CD4-positive, alpha-beta memory T cell (primary cell): ENCODE data around the gene RAB1B. TPM values are rescaled to one million over a fixed set of nuclear protein-coding genes. Genes with fewer than 3 reads are reported as not detected.

Experiments
- CTCF ChIA-PET: fragments of 350-600 bp; sonication (Branson Sonifier 250); formaldehyde crosslinking; loops from one replicate; lab custom pipeline; 2021; ENCODE audit warnings: inconsistent platforms; ENCODE audit not compliant: partially characterized antibody; lab: Charles Lee
- POLR2A ChIA-PET: fragments of 350-600 bp; sonication (Branson Sonifier 250); formaldehyde crosslinking; loops from one replicate; lab custom pipeline; 2021; ENCODE audit not compliant: partially characterized antibody; lab: Charles Lee
- DNase-seq, 5 donors: peaks; one replicate each; pipeline versions ENCODE4 v3.0.0 to v3.0.0-alpha.2; 2020 to 2022; ENCODE audit warnings: mixed read lengths in 1 of 5
- H3K27ac ChIP-seq: one replicate; pipeline ENCODE4 v1.7.0; 2013; ENCODE audit warnings: low read depth, low read length
- H3K27me3 ChIP-seq: 2 replicates; pipeline ENCODE4 v1.7.0; 2013; ENCODE audit warnings: mild to moderate bottlenecking, low read length, moderate library complexity; ENCODE audit not compliant: insufficient read depth
- H3K36me3 ChIP-seq: 2 replicates; pipeline ENCODE4 v1.7.0; 2013; ENCODE audit warnings: mild to moderate bottlenecking, low read length, moderate library complexity; ENCODE audit not compliant: insufficient read depth
- H3K4me1 ChIP-seq: 2 replicates; pipeline ENCODE4 v1.7.0; 2013; ENCODE audit warnings: mild to moderate bottlenecking, low read length, moderate library complexity; ENCODE audit not compliant: insufficient read depth
- H3K4me3 ChIP-seq, 2 donors: one replicate each; pipeline ENCODE4 v1.7.0; 2013; ENCODE audit warnings: low read length in 2 of 2, mild to moderate bottlenecking in 1 of 2
- H3K9me3 ChIP-seq, 2 donors: one replicate each; pipeline ENCODE4 v1.7.0; 2013; ENCODE audit warnings: low read length in 2 of 2, control low read depth in 1 of 2; ENCODE audit not compliant: control insufficient read depth in 1 of 2
- H3K27ac Mint-ChIP-seq, 7 donors: one replicate each; pipeline ENCODE4 v1.8.0; 2020 to 2021; ENCODE audit warnings: mixed read lengths in 7 of 7, mild to moderate bottlenecking in 6 of 7, inconsistent platforms in 3 of 7, moderate library complexity in 3 of 7
- H3K27me3 Mint-ChIP-seq, 2 donors: one replicate each; pipeline ENCODE4 v1.8.0; 2020 to 2021; ENCODE audit warnings: mixed read lengths in 2 of 2
- H3K36me3 Mint-ChIP-seq, 2 donors: one replicate each; pipeline ENCODE4 v1.8.0; 2020 to 2021; ENCODE audit warnings: mixed read lengths in 2 of 2, inconsistent platforms in 1 of 2, mild to moderate bottlenecking in 1 of 2
- H3K4me1 Mint-ChIP-seq, 4 donors: one replicate each; pipeline ENCODE4 v1.8.0; 2020 to 2021; ENCODE audit warnings: mixed read lengths in 4 of 4, mild to moderate bottlenecking in 1 of 4
- H3K4me3 Mint-ChIP-seq, 8 donors: one replicate each; pipeline ENCODE4 v1.8.0; 2020 to 2021; ENCODE audit warnings: mixed read lengths in 8 of 8, mild to moderate bottlenecking in 7 of 8, moderate library complexity in 6 of 8, inconsistent platforms in 3 of 8
- H3K9me3 Mint-ChIP-seq, 8 donors: one replicate each; pipeline ENCODE4 v1.8.0; 2020 to 2021; ENCODE audit warnings: mixed read lengths in 8 of 8, mild to moderate bottlenecking in 5 of 8, inconsistent platforms in 3 of 8, moderate library complexity in 1 of 8
- intact Hi-C: fragments of 100-400 bp; cut with micrococcal nuclease; formaldehyde crosslinking; loops from one replicate; pipeline ENCODE4 v1.15.1; 2023
- polyA plus RNA-seq, 2 donors: library from polyadenylated mRNA; unstranded; fragments of 300-500 nt; fragmentation: Illumina TruSeq; gene quantifications; one replicate each; pipeline ENCODE4 v1.2.3, GENCODE V29; 2021
- total RNA-seq, 2 experiments: library from RNA; stranded (reverse); gene quantifications; one replicate each; pipeline ENCODE4 v1.2.3, GENCODE V29; 2021

The RAB1B gene
- total and polyA plus RNA-seq, 4 experiments from 2014 or later, result 9.7 to 79.4 (median 45.8) TPM

- Histone ChIP-seq H3K27me3 (no peaks in the 10 kb centered on the region), H3K9me3 (no peaks in the 10 kb centered on the region), H3K27ac (peak overlapping the region; percentile 62), H3K4me3 (peak overlapping the region; percentile 78 to 88), H3K4me1 (peaks cover 34% of the 10 kb centered on the region), H3K36me3 (no peaks in the 10 kb centered on the region)
- H3K27ac Mint-ChIP-seq, result peak overlapping the region; percentile 87 to 99 (median 98)
- DNase-seq, result peak in 1 of 5 donors; percentile 46
- intact Hi-C loops, result loop anchor here (2.0 to 5.0 kb wide), 2 partner anchors 125 to 364 kb away; partner anchors contain the start of genes MRPL11 and RBM4B
- H3K9me3 Mint-ChIP-seq, result no peaks in the 10 kb centered on the region
- H3K4me3 Mint-ChIP-seq, result peak overlapping the region; percentile 89 to 97 (median 94)
- POLR2A ChIA-PET, result interaction anchor here (1.0 to 4.4 kb wide), 13 partner anchors 8 to 1124 kb away, joined by 3 to 53 read pairs (median 10); partner anchors contain the start of genes B4GAT1, BRMS1, EHBP1L1 and PACS1
- peaks cover 10 to 31% (median 20%) of the 10 kb centered on the region in 4 donors for H3K4me1 Mint-ChIP-seq
- H3K27me3 Mint-ChIP-seq, result peaks cover 2% of the 10 kb centered on the region in 2 donors
- CTCF ChIA-PET, result interaction anchor here (1.2 to 4.7 kb wide), 8 partner anchors 8 to 90 kb away, joined by 3 to 110 read pairs (median 32); partner anchors contain the start of genes B4GAT1, BRMS1 and RIN1
- peaks cover 0 to 1% of the 10 kb centered on the region in 2 donors for H3K36me3 Mint-ChIP-seq
These were observed 45.1 kb downstream of the RAB1B start for GRCh38 chr11:66313321-66314185.

- Histone ChIP-seq H3K4me3 (no peak overlapping the region), H3K36me3 (no peaks in the 10 kb centered on the region), H3K4me1 (peaks cover 40% of the 10 kb centered on the region), H3K9me3 (no peaks in the 10 kb centered on the region), H3K27ac (no peak overlapping the region), H3K27me3 (no peaks in the 10 kb centered on the region)
- Mint-ChIP-seq H3K9me3 (peaks cover 0 to 4% (median 0%) of the 10 kb centered on the region in 8 donors), H3K27ac (peak overlapping the region; percentile 52 to 87 (median 80)), H3K4me3 (peak overlapping the region in 7 of 8 donors; percentile 24 to 64 (median 53)), H3K4me1 (peaks cover 14 to 37% (median 25%) of the 10 kb centered on the region in 4 donors), H3K36me3 (peaks cover 0 to 1% of the 10 kb centered on the region in 2 donors), H3K27me3 (peaks cover 2% of the 10 kb centered on the region in 2 donors)
- intact Hi-C loops, result loop anchor here (5.0 kb wide), 1 partner anchor 363 kb away; the partner anchor contains the start of gene RBM4B
- DNase-seq, result no peak
- ChIA-PET CTCF (no interaction called here), POLR2A (interaction anchor here (4.4 kb wide), 1 partner anchor 31 kb away, joined by 37 read pairs; the partner anchor contains the start of gene BRMS1)
These were observed 45.7 kb downstream of the RAB1B start for GRCh38 chr11:66314186-66314501.

- H3K27ac ChIP-seq, result no peak overlapping the region
- ChIA-PET POLR2A (interaction anchor here (4.4 kb wide), 1 partner anchor 30 kb away, joined by 37 read pairs; the partner anchor contains the start of gene BRMS1), CTCF (interaction anchor here (1.0 kb wide), 1 partner anchor 10 kb away, joined by 3 read pairs; no protein-coding TSS in a partner anchor)
- H3K27me3 Mint-ChIP-seq, result peaks cover 2% of the 10 kb centered on the region in 2 donors
- peaks cover 43% of the 10 kb centered on the region for H3K4me1 ChIP-seq
- intact Hi-C loops, result loop anchor here (5.0 kb wide), 1 partner anchor 362 kb away; the partner anchor contains the start of gene RBM4B
- peak overlapping the region in 1 of 8 donors; percentile 64 for H3K4me3 Mint-ChIP-seq
- peaks cover 0 to 6% (median 0%) of the 10 kb centered on the region in 8 donors for H3K9me3 Mint-ChIP-seq
- no peak overlapping the region for H3K4me3 ChIP-seq
- no peaks in the 10 kb centered on the region for H3K27me3 ChIP-seq
- peaks cover 14 to 43% (median 27%) of the 10 kb centered on the region in 4 donors for H3K4me1 Mint-ChIP-seq
- peaks cover 0 to 1% of the 10 kb centered on the region in 2 donors for H3K36me3 Mint-ChIP-seq
- H3K9me3 ChIP-seq, result no peaks in the 10 kb centered on the region
- peak overlapping the region in 5 of 7 donors; percentile 22 to 84 (median 60) for H3K27ac Mint-ChIP-seq
- DNase-seq, result no peak
- H3K36me3 ChIP-seq, result no peaks in the 10 kb centered on the region
These were observed 46.4 kb downstream of the RAB1B start for GRCh38 chr11:66314561-66315497.

DNA sequence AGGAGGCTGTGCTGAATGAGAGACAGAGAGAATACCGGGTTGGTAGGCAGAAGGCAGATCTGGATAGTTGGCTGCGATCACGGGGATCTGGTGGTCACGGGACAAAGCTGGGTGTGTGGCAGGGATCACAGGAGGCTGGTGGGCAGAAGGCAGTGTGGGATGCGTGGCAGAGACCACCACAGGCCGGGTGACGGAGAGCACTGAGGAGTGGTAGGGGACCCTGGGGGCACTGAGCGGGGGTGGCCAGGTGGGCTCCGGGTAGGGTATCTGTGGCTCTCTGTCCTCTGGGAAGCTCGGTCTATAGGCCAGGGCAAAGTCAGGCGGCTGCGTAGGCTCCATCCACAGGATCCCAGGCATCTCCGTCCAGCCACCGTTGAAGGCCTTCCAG lies 47.1 kb downstream of the RAB1B start:
- Histone ChIP-seq H3K4me3 (no peak overlapping the region), H3K27ac (no peak overlapping the region), H3K36me3 (no peaks in the 10 kb centered on the region), H3K9me3 (no peaks in the 10 kb centered on the region), H3K27me3 (no peaks in the 10 kb centered on the region), H3K4me1 (peaks cover 43% of the 10 kb centered on the region)
- peaks cover 14 to 46% (median 29%) of the 10 kb centered on the region in 4 donors for H3K4me1 Mint-ChIP-seq
- H3K36me3 Mint-ChIP-seq, result peaks cover 0 to 1% of the 10 kb centered on the region in 2 donors
- H3K27me3 Mint-ChIP-seq, result peaks cover 2% of the 10 kb centered on the region in 2 donors
- ChIA-PET CTCF (interaction anchor here (1.0 kb wide), 1 partner anchor 9 kb away, joined by 3 read pairs; no protein-coding TSS in a partner anchor), POLR2A (interaction anchor here (4.4 kb wide), 1 partner anchor 29 kb away, joined by 37 read pairs; the partner anchor contains the start of gene BRMS1)
- intact Hi-C loops, result no loop called here
- H3K27ac Mint-ChIP-seq, result peak overlapping the region in 3 of 7 donors; percentile 22 to 84 (median 83)
- H3K4me3 Mint-ChIP-seq, result no peak overlapping the region
- DNase-seq, result no peak
- peaks cover 0 to 9% (median 3%) of the 10 kb centered on the region in 8 donors for H3K9me3 Mint-ChIP-seq

- Mint-ChIP-seq H3K36me3 (peaks cover 0 to 1% of the 10 kb centered on the region in 2 donors), H3K9me3 (peaks cover 0 to 9% (median 3%) of the 10 kb centered on the region in 8 donors), H3K4me3 (peak overlapping the region in 1 of 8 donors; percentile 11), H3K27ac (no peak overlapping the region), H3K27me3 (peaks cover 2% of the 10 kb centered on the region in 2 donors), H3K4me1 (peaks cover 14 to 46% (median 29%) of the 10 kb centered on the region in 4 donors)
- ChIA-PET CTCF (interaction anchor here (1.0 kb wide), 1 partner anchor 9 kb away, joined by 3 read pairs; no protein-coding TSS in a partner anchor), POLR2A (interaction anchor here (1.4 kb wide), 1 partner anchor 322 kb away, joined by 4 read pairs; the partner anchor contains the start of gene RBM4)
- H3K9me3 ChIP-seq, result no peaks in the 10 kb centered on the region
- no peaks in the 10 kb centered on the region for H3K27me3 ChIP-seq
- H3K36me3 ChIP-seq, result no peaks in the 10 kb centered on the region
- intact Hi-C loops, result no loop called here
- DNase-seq, result no peak
- H3K4me1 ChIP-seq, result peaks cover 43% of the 10 kb centered on the region
- H3K27ac ChIP-seq, result no peak overlapping the region
- H3K4me3 ChIP-seq, result no peak overlapping the region
These were observed 47.7 kb downstream of the RAB1B start for GRCh38 chr11:66315921-66316811.
